PFSK-1 (cell line): Measurements from ENCODE around the gene STXBP5L.

ENCODE experiments used
- FOXP2 ChIP-seq: optimal IDR thresholded peaks from 2 replicates; pipeline ENCODE3; 2011; ENCODE audit warnings: borderline replicate concordance, control low read depth, inconsistent platforms; ENCODE audit not compliant: insufficient read depth; ENCODE audit errors: extremely low read length, extremely low read depth
- POLR2AphosphoS5 ChIP-seq: IDR thresholded peaks from 2 replicates; pipeline ENCODE4 v1.6.1; 2012; ENCODE audit warnings: low read depth, mild to moderate bottlenecking, control low read depth, low read length, moderate library complexity
- SIN3A ChIP-seq: IDR thresholded peaks from 2 replicates; pipeline ENCODE4 v1.6.1; 2012; ENCODE audit warnings: mild to moderate bottlenecking, low read length, moderate library complexity, borderline replicate concordance; ENCODE audit not compliant: insufficient read depth
- TAF1 ChIP-seq: IDR thresholded peaks from 2 replicates; pipeline ENCODE4 v1.6.1; 2012; ENCODE audit warnings: low read length, control low read depth, borderline replicate concordance; ENCODE audit not compliant: insufficient read depth
- TF ChIP-seq, protein P1 (sequence below), 2 experiments: IDR thresholded peaks; 2 replicates each; pipeline versions ENCODE4 v1.6.1 to v1.8.0; 2011 to 2012; ENCODE audit warnings: low read depth in 2 of 2, low read length in 2 of 2, control low read depth in 1 of 2, inconsistent platforms in 1 of 2, mild to moderate bottlenecking in 1 of 2, moderate library complexity in 1 of 2; ENCODE audit not compliant: insufficient read depth in 1 of 2

The STXBP5L gene

DNA sequence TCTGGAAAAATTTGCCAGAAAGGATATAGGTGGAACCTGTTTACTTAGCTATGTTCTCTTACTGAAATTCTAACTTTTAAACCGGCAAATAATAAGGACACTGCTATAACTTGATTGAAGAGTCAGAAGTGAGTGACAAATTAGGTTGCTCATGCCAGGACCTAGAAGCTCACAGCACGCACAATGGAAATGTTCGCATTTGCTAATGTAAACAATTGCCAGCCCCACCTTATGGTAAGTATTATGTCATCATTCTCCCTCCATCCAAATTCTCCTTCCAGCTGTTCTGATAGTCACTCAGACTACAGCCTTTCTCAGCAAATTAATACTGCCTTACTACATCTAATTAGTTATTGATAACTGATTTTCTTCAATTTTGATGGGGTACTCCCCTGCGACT lies 4.8 kb upstream of the STXBP5L start:
- TF ChIP-seq TAF1 (no peak), POLR2AphosphoS5 (no peak)

GRCh38 chr3:120907659-120908029 lies 361 bp upstream of the STXBP5L start:
- TF ChIP-seq FOXP2 (no peak), TAF1 (no peak), POLR2AphosphoS5 (no peak)

DNA sequence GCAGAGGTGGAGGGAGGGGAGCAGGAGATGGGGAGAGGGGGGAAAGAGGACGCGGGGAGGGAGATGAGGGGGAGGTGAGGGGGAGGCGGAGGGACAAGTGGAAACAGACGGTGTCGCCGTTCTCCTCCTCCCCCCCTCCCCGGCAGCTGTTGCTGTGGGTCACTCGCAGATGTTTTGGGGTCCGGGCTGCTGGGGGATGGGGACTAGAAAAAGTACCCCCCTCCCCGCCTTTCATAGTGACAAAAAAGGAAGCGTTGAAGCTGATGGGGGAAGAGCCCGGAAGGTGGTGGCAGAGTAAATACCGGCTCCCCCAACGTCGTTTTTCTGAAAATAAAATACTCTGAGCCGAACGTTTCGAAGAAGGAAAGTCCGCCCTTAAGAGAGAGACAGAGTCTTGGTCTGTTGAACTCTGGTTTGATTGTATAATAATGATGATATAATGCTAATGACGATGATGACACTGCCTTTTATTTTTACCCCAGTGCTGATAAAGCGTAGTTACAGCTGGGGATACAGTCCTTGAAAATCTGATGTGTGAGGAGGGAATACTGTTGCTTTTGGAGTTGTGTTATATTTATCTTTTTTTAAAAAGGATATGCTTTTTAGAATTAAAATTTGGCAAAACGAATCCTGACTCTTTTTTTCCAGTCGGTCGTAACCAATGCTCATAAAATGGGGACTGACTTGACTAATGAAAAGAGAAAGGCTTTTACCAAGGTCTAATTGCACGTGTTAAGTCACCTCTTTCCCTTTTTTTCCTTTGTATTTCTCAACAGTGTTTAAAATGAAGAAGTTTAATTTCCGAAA lies 993 bp downstream of the STXBP5L start:
- TF ChIP-seq, protein P1, sequence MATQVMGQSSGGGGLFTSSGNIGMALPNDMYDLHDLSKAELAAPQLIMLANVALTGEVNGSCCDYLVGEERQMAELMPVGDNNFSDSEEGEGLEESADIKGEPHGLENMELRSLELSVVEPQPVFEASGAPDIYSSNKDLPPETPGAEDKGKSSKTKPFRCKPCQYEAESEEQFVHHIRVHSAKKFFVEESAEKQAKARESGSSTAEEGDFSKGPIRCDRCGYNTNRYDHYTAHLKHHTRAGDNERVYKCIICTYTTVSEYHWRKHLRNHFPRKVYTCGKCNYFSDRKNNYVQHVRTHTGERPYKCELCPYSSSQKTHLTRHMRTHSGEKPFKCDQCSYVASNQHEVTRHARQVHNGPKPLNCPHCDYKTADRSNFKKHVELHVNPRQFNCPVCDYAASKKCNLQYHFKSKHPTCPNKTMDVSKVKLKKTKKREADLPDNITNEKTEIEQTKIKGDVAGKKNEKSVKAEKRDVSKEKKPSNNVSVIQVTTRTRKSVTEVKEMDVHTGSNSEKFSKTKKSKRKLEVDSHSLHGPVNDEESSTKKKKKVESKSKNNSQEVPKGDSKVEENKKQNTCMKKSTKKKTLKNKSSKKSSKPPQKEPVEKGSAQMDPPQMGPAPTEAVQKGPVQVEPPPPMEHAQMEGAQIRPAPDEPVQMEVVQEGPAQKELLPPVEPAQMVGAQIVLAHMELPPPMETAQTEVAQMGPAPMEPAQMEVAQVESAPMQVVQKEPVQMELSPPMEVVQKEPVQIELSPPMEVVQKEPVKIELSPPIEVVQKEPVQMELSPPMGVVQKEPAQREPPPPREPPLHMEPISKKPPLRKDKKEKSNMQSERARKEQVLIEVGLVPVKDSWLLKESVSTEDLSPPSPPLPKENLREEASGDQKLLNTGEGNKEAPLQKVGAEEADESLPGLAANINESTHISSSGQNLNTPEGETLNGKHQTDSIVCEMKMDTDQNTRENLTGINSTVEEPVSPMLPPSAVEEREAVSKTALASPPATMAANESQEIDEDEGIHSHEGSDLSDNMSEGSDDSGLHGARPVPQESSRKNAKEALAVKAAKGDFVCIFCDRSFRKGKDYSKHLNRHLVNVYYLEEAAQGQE (IDR thresholded peaks at IDR 0.05; ENCODE audit: insufficient read depth in 1 of 2, low read depth in 2 of 2, low read length in 2 of 2) = no peak
- TF ChIP-seq SIN3A = no peak
- TF ChIP-seq TAF1 = no peak
- TF ChIP-seq POLR2AphosphoS5 = no peak
- no peak for TF ChIP-seq FOXP2

GRCh38 chr3:120909602-120909878 lies 1.5 kb downstream of the STXBP5L start:
- no peak for TF ChIP-seq TAF1
- TF ChIP-seq, protein P1 (IDR thresholded peaks at IDR 0.05; ENCODE audit: insufficient read depth in 1 of 2, low read depth in 2 of 2, low read length in 2 of 2) = no peak
- no peak for TF ChIP-seq POLR2AphosphoS5
- no peak for TF ChIP-seq FOXP2
- no peak for TF ChIP-seq SIN3A

GRCh38 chr3:120926146-120926545 lies 18.1 kb downstream of the STXBP5L start:
- TF ChIP-seq, protein P1 (IDR thresholded peaks at IDR 0.05; ENCODE audit: insufficient read depth in 1 of 2, low read depth in 2 of 2, low read length in 2 of 2) = no peak
- TF ChIP-seq TAF1 = no peak
- TF ChIP-seq FOXP2 = no peak
- TF ChIP-seq POLR2AphosphoS5 = no peak
- TF ChIP-seq SIN3A = no peak

DNA sequence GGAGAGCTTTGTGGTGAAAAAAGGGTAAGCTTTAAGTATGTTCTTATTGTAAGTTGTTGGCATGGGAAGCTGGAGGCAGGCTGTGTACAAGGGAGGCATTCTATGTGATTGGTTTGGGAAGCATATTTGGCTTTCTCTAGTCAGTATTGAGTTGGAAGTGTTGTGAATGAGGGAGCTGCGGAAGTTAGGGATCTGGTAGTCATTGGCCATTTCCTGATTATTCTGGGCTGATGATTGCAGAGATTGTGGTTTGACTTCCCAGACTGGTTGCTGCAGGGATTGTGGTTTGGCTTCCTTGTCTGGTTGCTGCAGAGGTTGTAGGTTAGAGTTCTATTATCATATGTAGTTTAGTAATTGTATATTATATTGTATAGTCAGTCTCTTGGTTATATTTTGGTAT lies 21.0 kb downstream of the STXBP5L start:
- TF ChIP-seq, protein P1 (IDR thresholded peaks at IDR 0.05; ENCODE audit: insufficient read depth in 1 of 2, low read depth in 2 of 2, low read length in 2 of 2) = no peak
